Measurements from ENCODE around the gene SPAG16. TPM values are rescaled to one million over a fixed set of nuclear protein-coding genes. Genes with fewer than 3 reads are reported as not detected.

The SPAG16 gene
- total and polyA plus RNA-seq, 2 of the 13 experiments (the other 11 are each of a cell fraction or from before 2014, with no cell fraction given): 9.6 to 26.5 TPM

GRCh38 chr2:214378455-214379103 is 1094.3 kb downstream of the SPAG16 start:
- FAIRE-seq: no peak
- no peak overlapping the region for H3K4me2 ChIP-seq (ENCODE audit: low read depth, low read length)

More at GRCh38 chr2:214378455-214379103, 1094.3 kb downstream of the SPAG16 start:
- Histone ChIP-seq H4K20me1 (ENCODE audit: insufficient read depth, low read length) (no peaks in the 10 kb centered on the region), H3K36me3 (replicated peaks in 1 of 2; ENCODE audit: control insufficient read depth in 1 of 2, insufficient read depth in 2 of 2, low read length in 2 of 2) (no peaks in the 10 kb centered on the region), H2AFZ (ENCODE audit: low read length) (no peak overlapping the region), H3K27me3 (ENCODE audit: control insufficient read depth in 1 of 2, insufficient read depth in 2 of 2, low read length in 2 of 2) (no peaks in the 10 kb centered on the region), H3K4me3 (replicated peaks in 1 of 3; ENCODE audit: insufficient read depth in 1 of 3, low read depth in 2 of 3, low read length in 3 of 3) (no peak overlapping the region), H3K9me3 (ENCODE audit: low read length) (no peaks in the 10 kb centered on the region), H3K27ac (ENCODE audit: extremely low read length, insufficient read depth, low read length) (no peak overlapping the region), H3K9ac (ENCODE audit: insufficient read depth, low read depth, low read length) (no peak overlapping the region), H3K79me2 (ENCODE audit: insufficient read depth, low read length) (no peaks in the 10 kb centered on the region), H3K4me1 (ENCODE audit: insufficient read depth, low read length) (no peaks in the 10 kb centered on the region)
- in situ Hi-C loops (cut with HindIII; ENCODE audit: extremely low pct_ligation_motif_present, low pct_unique_long_range_greater_than_20kb) (no loop called here), intact Hi-C loops (cut with micrococcal nuclease; ENCODE audit: unreplicated experiment) (no loop called here)
- DNase-seq (ENCODE audit: low spot score) (no peak), ATAC-seq (no peak)
- TF ChIP-seq ZFP36 (IDR thresholded peaks at IDR 0.05; ENCODE audit: borderline replicate concordance, low read depth, low read length, partially characterized antibody): no peak
- TF ChIP-seq, protein P1, sequence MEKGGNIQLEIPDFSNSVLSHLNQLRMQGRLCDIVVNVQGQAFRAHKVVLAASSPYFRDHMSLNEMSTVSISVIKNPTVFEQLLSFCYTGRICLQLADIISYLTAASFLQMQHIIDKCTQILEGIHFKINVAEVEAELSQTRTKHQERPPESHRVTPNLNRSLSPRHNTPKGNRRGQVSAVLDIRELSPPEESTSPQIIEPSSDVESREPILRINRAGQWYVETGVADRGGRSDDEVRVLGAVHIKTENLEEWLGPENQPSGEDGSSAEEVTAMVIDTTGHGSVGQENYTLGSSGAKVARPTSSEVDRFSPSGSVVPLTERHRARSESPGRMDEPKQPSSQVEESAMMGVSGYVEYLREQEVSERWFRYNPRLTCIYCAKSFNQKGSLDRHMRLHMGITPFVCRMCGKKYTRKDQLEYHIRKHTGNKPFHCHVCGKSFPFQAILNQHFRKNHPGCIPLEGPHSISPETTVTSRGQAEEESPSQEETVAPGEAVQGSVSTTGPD (CRISPR knock-in tag; IDR thresholded peaks at IDR 0.05): no peak
- no peak for TF ChIP-seq ZNF549 (CRISPR knock-in tag; IDR thresholded peaks at IDR 0.05)
- no peak for TF ChIP-seq ZNF577 (CRISPR knock-in tag; IDR thresholded peaks at IDR 0.05; ENCODE audit: borderline replicate concordance, low read depth)
- no peak for TF ChIP-seq ZNF839 (CRISPR knock-in tag; IDR thresholded peaks at IDR 0.05; ENCODE audit: borderline replicate concordance)
- TF ChIP-seq FOXP1 (IDR thresholded peaks at IDR 0.05): no peak
- no peak for TF ChIP-seq FOXP1 (CRISPR knock-in tag; IDR thresholded peaks at IDR 0.05)
- no peak for TF ChIP-seq ARNT2 (CRISPR knock-in tag; IDR thresholded peaks at IDR 0.05; ENCODE audit: low read depth)
- no peak for TF ChIP-seq ZSCAN9 (CRISPR knock-in tag; IDR thresholded peaks at IDR 0.05; ENCODE audit: borderline replicate concordance)
- TF ChIP-seq, protein P2, sequence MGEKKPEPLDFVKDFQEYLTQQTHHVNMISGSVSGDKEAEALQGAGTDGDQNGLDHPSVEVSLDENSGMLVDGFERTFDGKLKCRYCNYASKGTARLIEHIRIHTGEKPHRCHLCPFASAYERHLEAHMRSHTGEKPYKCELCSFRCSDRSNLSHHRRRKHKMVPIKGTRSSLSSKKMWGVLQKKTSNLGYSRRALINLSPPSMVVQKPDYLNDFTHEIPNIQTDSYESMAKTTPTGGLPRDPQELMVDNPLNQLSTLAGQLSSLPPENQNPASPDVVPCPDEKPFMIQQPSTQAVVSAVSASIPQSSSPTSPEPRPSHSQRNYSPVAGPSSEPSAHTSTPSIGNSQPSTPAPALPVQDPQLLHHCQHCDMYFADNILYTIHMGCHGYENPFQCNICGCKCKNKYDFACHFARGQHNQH (CRISPR knock-in tag; IDR thresholded peaks at IDR 0.05): no peak
- no peak for TF ChIP-seq SOX6 (IDR thresholded peaks at IDR 0.05)
- TF ChIP-seq SOX6 (CRISPR knock-in tag; IDR thresholded peaks at IDR 0.05): no peak
- no peak for TF ChIP-seq SRSF4 (IDR thresholded peaks at IDR 0.05; ENCODE audit: low read depth, low read length, poor library complexity, severe bottlenecking)
- no peak for TF ChIP-seq ZNF253 (CRISPR knock-in tag; IDR thresholded peaks at IDR 0.05; ENCODE audit: borderline replicate concordance)
- TF ChIP-seq JARID2 (CRISPR knock-in tag; IDR thresholded peaks at IDR 0.05; ENCODE audit: insufficient replicate concordance): no peak
- no peak for TF ChIP-seq KDM3A (CRISPR knock-in tag; IDR thresholded peaks at IDR 0.05; ENCODE audit: low read depth)
- TF ChIP-seq SPEN (CRISPR knock-in tag; IDR thresholded peaks at IDR 0.05; ENCODE audit: low read depth): no peak
- TF ChIP-seq NR1H2 (CRISPR knock-in tag; IDR thresholded peaks at IDR 0.05; ENCODE audit: borderline replicate concordance, low read depth): no peak
- TF ChIP-seq, protein P3, sequence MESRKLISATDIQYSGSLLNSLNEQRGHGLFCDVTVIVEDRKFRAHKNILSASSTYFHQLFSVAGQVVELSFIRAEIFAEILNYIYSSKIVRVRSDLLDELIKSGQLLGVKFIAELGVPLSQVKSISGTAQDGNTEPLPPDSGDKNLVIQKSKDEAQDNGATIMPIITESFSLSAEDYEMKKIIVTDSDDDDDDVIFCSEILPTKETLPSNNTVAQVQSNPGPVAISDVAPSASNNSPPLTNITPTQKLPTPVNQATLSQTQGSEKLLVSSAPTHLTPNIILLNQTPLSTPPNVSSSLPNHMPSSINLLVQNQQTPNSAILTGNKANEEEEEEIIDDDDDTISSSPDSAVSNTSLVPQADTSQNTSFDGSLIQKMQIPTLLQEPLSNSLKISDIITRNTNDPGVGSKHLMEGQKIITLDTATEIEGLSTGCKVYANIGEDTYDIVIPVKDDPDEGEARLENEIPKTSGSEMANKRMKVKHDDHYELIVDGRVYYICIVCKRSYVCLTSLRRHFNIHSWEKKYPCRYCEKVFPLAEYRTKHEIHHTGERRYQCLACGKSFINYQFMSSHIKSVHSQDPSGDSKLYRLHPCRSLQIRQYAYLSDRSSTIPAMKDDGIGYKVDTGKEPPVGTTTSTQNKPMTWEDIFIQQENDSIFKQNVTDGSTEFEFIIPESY (CRISPR knock-in tag; IDR thresholded peaks at IDR 0.05): no peak
- ChIA-PET CTCF (ENCODE audit: low intra/inter-chr PET ratio, low total read pairs) (no interaction called here), POLR2A (no interaction called here)
- BruUV-seq (replicated peaks): no TSS peak
- 0% methylated on average over 2 of the region's 3 CpGs for WGBS (ENCODE audit: low lambda C conversion rate)
